Fibroblast of lung (primary cell): ENCODE data around the gene UTS2R.

Experiments
- CTCF ChIP-seq, 2 donors: IDR thresholded peaks in 1 of 2; conservative IDR thresholded peaks in 1 of 2; 1 replicate in 1 of 2; 2 replicates in 1 of 2; pipeline ENCODE4 v1.5.1; 2011 to 2012; ENCODE audit warnings: low read length in 2 of 2, control low read depth in 1 of 2, inconsistent platforms in 1 of 2, low read depth in 1 of 2, mild to moderate bottlenecking in 1 of 2
- EZH2 ChIP-seq: IDR thresholded peaks from 2 replicates; pipeline ENCODE4 v1.5.1; 2012; ENCODE audit warnings: low read length, control low read depth, mild to moderate bottlenecking; ENCODE audit errors: missing control alignments

DNA sequence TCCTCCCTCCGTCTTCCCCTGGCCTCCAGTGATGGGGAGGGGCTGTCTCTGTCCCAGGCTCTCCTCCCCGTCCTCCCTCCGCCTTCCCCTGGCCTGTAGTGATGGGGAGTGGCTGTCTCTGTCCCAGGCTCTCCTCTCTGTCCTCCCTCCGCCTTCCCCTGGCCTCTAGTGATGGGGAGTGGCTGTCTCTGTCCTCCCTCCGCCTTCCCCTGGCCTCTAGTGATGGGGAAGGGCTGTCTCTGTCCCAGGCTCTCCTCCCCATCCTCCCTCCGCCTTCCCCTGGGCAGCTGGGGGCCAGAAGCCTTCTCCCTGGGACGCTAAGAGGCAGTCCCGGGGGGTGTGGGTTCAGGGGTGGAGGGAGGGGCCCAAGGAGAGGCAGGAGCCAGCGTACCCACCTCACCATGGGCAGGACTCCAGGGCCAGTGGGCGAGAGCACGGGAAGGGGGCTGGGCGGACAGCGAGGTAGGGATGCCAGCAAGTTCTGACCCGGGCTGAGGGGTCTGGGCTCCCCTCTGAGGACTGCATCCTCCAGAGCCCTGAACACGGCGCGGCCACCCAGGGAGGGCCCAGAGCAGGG is 14.8 kb downstream of the UTS2R start:
- TF ChIP-seq CTCF (conservative IDR thresholded peaks at IDR 0.05 in 1 of 2, IDR thresholded peaks at IDR 0.05 in 1 of 2; ENCODE audit: low read depth in 1 of 2, low read length in 2 of 2), result no peak
- TF ChIP-seq EZH2, result peak; percentile 13
